Coronary artery (tissue), 2 donors: Measurements from ENCODE around the gene VSIG10.

ENCODE experiments used
- DNase-seq: peaks from one replicate; pipeline ENCODE4 v3.0.0-alpha.2; 2017; ENCODE audit warnings: low spot score
- H3K27ac ChIP-seq, 2 donors: fragments of 200-600 bp; sonication (generic); one replicate each; pipeline ENCODE4 v1.5.1; 2016 to 2019
- H3K4me3 ChIP-seq: fragments of 200-600 bp; sonication (generic); 2 replicates; pipeline ENCODE4 v1.5.1; 2016; ENCODE audit warnings: mild to moderate bottlenecking, moderate library complexity
- TF ChIP-seq, protein P1 (sequence below): fragments of 200-600 bp; sonication (generic); IDR thresholded peaks from one replicate; pipeline ENCODE4 v1.5.1; 2019; ENCODE audit warnings: antibody characterized with exemption

Gene VSIG10

DNA sequence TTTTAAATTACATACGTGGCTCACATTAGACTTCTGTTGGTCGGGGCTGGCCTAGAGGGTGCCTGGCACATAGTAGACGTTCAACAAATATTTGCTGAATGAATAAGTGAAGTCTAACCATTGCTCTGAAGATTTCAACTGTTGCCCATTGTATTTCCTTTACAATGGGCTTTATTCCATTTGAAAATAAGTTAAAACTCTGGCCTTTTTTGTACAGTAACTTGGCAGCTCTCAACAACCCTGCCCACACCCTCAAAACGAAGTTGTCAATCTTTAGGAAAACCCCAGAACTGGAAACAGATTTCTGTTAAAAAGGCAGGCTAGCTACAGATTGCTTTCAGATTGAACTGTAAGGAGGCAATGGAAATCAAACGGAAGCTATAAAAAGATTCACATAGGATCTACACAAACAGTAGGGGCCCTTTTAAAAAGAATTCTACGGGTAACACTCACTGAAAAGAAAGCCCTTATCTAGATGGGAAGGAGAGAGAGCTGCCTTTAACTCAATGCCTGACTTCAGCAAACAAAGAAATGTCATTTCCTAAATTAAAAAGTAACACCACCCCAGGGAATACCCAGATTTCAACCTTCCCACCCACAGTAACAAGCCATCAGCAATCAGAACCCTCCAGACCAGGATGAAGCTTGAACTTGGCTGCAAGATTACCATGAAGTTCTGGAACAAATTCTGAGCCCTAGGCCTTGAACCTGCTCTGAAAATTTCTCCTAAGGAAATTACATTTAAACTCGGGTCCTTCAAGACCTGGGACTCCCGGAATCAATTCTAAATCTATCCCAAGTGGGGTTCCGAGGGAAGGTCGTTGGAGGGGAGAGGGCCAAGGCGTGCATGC, 44.2 kb downstream of the VSIG10 start:
- DNase-seq = no peak
- peak overlapping the region; percentile 96 for H3K4me3 ChIP-seq
- TF ChIP-seq, protein P1, sequence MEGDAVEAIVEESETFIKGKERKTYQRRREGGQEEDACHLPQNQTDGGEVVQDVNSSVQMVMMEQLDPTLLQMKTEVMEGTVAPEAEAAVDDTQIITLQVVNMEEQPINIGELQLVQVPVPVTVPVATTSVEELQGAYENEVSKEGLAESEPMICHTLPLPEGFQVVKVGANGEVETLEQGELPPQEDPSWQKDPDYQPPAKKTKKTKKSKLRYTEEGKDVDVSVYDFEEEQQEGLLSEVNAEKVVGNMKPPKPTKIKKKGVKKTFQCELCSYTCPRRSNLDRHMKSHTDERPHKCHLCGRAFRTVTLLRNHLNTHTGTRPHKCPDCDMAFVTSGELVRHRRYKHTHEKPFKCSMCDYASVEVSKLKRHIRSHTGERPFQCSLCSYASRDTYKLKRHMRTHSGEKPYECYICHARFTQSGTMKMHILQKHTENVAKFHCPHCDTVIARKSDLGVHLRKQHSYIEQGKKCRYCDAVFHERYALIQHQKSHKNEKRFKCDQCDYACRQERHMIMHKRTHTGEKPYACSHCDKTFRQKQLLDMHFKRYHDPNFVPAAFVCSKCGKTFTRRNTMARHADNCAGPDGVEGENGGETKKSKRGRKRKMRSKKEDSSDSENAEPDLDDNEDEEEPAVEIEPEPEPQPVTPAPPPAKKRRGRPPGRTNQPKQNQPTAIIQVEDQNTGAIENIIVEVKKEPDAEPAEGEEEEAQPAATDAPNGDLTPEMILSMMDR = no peak
- H3K27ac ChIP-seq = peak overlapping the region; percentile 97 to 100

DNA sequence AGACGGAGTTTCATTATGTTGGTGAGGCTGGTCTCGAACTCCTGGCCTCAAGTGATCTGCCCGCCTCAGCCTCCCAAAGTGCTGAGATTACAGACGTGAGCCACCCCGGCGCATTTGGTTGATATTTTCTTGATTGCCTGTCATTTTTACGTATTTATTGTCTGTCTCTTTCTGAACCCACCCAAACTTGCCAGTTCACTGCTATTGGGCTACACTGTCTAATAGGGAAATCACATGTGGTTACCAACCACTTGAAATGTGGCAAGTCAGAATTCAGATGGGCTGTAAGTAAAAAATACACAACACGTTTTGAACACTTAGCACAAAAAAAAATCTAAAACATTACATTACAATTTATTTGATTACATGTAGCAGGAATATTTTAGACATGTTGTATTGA, 44.9 kb downstream of the VSIG10 start:
- H3K4me3 ChIP-seq = no peak overlapping the region
- no peak for DNase-seq
- TF ChIP-seq, protein P1 = no peak
- peak overlapping the region in 1 of 2 donors; percentile 100 for H3K27ac ChIP-seq

DNA sequence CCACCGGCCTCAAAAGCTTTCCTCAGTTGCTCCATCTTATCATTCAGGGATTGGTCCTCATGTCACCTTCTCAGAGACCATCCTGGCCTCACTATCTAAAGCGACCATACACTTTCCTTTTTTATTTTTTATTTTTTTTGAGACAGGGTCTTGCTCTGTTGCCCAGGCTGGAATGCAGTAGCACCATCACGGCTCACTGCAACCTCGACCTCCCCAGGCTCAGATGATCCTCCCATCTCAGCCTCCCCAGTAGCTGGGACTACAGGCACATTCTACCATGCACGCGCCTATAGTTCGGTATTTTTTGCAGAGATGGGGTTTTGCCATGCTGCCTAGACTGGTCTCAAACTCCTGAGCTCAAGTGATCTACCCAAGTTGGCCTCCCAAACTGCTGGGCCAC, 45.6 kb downstream of the VSIG10 start:
- TF ChIP-seq, protein P1 = no peak
- Histone ChIP-seq H3K4me3 (no peak overlapping the region), H3K27ac (no peak overlapping the region)
- no peak for DNase-seq

DNA sequence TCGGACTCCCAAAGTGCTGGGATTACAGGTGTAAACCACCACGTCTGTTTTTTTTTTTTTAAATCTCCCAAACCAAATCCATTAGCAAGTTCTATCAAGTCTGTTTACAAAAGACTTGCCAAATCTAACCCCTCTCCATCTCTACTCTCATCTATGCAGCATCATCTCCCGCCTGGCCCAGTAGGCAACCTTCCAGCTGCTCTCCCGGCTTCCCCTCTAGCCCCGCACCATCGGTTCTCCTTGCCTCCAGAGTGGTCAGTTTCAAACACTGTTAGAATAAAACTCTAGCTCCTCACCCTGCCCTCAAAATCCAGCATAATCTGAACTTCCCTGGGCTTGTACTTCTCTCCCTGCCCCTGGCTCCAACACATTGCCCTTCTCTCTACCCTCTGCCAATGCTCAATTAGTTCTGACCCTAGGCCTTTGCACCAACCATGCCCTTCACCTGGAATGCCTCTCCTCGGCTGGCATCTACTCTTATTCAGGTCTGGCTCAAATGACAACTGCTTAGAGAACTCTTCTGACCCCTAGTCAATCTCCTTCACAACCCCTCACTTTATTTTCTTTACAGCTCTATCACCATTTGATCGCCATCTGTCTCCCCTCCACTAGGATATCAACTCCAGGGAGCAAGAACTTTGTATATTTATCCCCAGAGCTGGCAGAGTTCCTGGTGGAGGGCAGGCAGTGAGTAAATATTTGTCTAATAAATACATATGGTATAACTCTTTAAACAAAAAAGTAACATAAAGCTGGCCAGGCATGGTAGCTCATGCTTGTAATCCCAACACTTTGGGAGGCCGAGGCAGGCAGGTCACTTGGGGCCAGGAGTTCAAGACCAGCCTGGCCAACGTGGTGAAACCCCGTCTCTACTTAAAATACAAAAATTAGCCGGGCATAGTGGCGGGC, 47.7 kb downstream of the VSIG10 start:
- TF ChIP-seq, protein P1 = no peak
- DNase-seq = no peak
- Histone ChIP-seq H3K27ac (peak overlapping the region; percentile 27 to 52), H3K4me3 (no peak overlapping the region)

DNA sequence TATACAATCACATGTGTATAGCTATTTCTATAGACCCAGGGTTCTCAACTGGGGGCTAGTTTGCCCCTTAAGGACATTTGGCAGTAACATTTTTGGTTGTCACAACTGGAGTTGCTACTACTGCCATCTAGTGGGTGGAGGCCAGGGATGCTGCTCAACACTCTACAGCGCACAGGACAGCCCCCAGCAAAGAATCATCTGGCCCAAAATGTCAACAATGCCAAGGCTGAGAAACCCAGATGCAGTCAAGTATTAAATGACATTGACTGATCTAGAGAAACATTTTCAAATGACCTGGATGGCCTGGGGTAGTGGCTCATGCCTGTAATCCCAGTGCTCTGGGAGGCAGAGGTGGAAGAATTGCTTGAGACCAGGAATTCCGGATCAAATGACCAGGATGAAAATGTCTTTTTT, 48.7 kb downstream of the VSIG10 start:
- no peak for DNase-seq
- peak overlapping the region in 1 of 2 donors; percentile 42 for H3K27ac ChIP-seq

DNA sequence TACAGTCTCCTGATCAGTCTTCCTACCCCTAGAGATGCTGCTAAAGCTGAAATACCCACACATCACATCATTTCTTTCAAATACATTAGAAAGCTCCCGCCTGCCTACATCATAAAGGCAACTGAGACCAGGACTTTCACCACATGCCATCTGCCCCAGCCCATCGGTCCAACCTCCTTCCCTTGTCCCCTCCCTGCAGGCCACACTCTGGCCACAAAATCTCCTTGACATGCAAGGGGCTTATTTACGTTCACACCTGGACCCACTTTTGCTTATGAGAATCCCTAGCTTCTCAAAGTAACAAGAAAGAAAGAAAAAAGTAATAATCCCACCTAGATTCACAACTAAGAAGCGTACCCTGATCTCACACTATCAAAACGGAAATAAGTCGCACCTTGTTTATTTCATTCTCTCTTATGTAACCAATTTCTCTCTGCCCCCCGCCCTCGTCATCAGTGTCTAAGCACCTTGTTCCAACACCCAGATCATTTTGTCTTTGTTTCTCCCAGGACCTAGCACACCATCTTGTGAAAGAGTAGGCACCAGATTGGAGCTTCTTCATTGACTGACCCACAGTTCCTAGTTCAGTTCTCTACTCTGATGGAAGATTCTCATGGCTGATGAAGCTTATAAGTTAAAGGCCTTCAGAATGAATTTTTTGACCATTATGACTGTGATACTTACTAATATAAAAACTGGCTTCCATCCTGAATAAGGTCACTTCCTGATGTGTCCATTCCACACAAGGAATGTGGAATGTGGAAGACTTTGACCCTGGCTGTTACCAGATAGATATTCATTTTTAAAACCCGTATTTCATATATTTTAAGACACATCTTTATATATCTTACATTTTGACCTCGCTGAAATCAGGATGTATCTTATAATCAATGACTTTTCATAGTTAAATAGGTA, 50.5 kb downstream of the VSIG10 start:
- Histone ChIP-seq H3K27ac (peak overlapping the region; percentile 66 to 83), H3K4me3 (no peak overlapping the region)
- no peak for DNase-seq
- TF ChIP-seq, protein P1 = no peak

More for the DNA sequence above, 48.7 kb downstream of the VSIG10 start:
- TF ChIP-seq, protein P1 = no peak
- no peak overlapping the region for H3K4me3 ChIP-seq
